K562 (cell line): ENCODE measurements around the gene ZBTB18. TPM values are rescaled to one million over a fixed set of nuclear protein-coding genes. Genes with fewer than 3 reads are reported as not detected.

ENCODE experiments used
- KDM2B ChIP-seq: fragments of 250-450 bp; sonication (Bioruptor Pico); IDR thresholded peaks from 2 replicates; pipeline ENCODE4 v1.8.0; 2021; ENCODE audit warnings: mild to moderate bottlenecking, moderate library complexity
- ZNF717 ChIP-seq: fragments of 250-450 bp; sonication (Bioruptor Pico); IDR thresholded peaks from 2 replicates; pipeline ENCODE4 v1.5.0; 2021
- ZNF778 ChIP-seq: fragments of 450-650 bp; formaldehyde crosslinking; IDR thresholded peaks from 2 replicates; pipeline ENCODE4 v1.4.0; 2020; ENCODE audit warnings: mild to moderate bottlenecking, moderate library complexity
- polyA plus RNA-seq, 8 experiments: library from polyadenylated mRNA; depleted of rRNA in 4 of 8; stranded (reverse) in 5 of 8; unstranded in 3 of 8; fragments of >200 nt; fragmentation: Nextera tagmentation in 2 of 8; fragmentation: Illumina TruSeq in 1 of 8; extraction: Ambion mirVana in 2 of 8; extraction: Trizol in 1 of 8; gene quantifications; 2 replicates each; pipeline versions ENCODE4 v1.2.1 to v1.2.3, GENCODE V29; 2011 to 2014; ENCODE audit warnings: inconsistent platforms in 1 of 8, missing spikeins in 1 of 8
- total RNA-seq, 7 experiments: library from RNA; depleted of rRNA in 6 of 7; stranded (reverse); fragments of >200 nt in 6 of 7; fragmentation: Illumina TruSeq in 2 of 7; extraction: Trizol in 2 of 7; gene quantifications; 2 replicates each; pipeline versions ENCODE4 v1.2.1 to v1.2.3, GENCODE V29; 2011 to 2021; ENCODE audit warnings: low replicate concordance in 1 of 7
- TF ChIP-seq, protein P1 (sequence below), 2 experiments: fragments of 450-650 bp; formaldehyde crosslinking in 1 of 2; IDR thresholded peaks; 2 replicates each; pipeline versions ENCODE4 v1.4.0 to v1.6.1; 2014 to 2020; ENCODE audit warnings: mild to moderate bottlenecking in 2 of 2, borderline replicate concordance in 1 of 2, low read depth in 1 of 2
- TF ChIP-seq, protein P2 (sequence below), 2 experiments: fragments of 450-650 bp; IDR thresholded peaks; 2 replicates each; pipeline ENCODE4 v1.6.1; 2016
- TF ChIP-seq, protein P3 (sequence below): fragments of 450-650 bp; formaldehyde crosslinking; IDR thresholded peaks from 2 replicates; pipeline ENCODE4 v1.4.0; 2020; ENCODE audit warnings: mild to moderate bottlenecking
- TF ChIP-seq, protein P4 (sequence below): fragments of 250-450 bp; sonication (Bioruptor Pico); IDR thresholded peaks from 2 replicates; pipeline ENCODE4 v1.5.0; 2021
- TF ChIP-seq, protein P5 (sequence below), 3 experiments: fragments of 200-800 bp in 1 of 3; fragments of 250-450 bp in 1 of 3; fragments of 450-650 bp in 1 of 3; sonication (Bioruptor Pico) in 1 of 3; sonication (Bioruptor generic) in 1 of 3; formaldehyde crosslinking in 1 of 3; IDR thresholded peaks; 2 replicates each; pipeline versions ENCODE4 v1.6.1 to v1.8.0; 2016 to 2022; ENCODE audit warnings: mild to moderate bottlenecking in 2 of 3, missing genetic modification characterization in 2 of 3, missing compliant biosample characterization in 1 of 3, moderate library complexity in 1 of 3

Gene ZBTB18
- total and polyA plus RNA-seq, 9 of the 15 experiments (the other 6 are each of a cell fraction or from before 2014, with no cell fraction given), result 0.13 to 2.6 (median 1.6) TPM

DNA sequence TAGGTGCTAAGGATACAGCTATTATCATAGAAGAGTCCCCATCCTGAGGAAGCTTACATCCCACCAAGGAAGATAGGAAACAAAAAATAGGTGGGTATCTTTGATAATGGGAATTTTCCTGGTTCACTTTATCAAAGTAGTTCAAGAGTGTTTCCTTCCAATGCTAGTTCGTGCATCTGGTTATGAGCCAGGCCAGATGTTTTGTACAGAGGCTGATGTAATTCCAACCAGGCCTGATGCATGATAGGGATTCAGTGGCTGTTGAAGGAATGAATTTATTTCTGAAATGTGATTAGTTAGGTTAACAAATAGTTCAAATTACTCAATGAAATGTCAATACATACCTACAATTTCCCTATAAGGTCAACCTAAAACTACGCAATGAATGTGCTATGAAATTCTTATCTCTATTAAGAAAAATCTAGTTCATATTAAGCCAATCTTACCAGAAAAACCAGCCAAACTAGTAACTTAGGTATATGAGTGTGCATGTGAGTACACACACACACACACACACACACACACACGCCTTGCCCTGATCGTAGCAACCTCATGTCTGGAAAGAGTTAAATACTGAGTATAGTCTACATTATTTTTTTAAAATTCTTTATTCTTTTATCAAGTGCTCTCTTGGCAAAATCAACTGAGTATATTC is 9.5 kb upstream of the ZBTB18 start (continued):
- TF ChIP-seq, protein P1, sequence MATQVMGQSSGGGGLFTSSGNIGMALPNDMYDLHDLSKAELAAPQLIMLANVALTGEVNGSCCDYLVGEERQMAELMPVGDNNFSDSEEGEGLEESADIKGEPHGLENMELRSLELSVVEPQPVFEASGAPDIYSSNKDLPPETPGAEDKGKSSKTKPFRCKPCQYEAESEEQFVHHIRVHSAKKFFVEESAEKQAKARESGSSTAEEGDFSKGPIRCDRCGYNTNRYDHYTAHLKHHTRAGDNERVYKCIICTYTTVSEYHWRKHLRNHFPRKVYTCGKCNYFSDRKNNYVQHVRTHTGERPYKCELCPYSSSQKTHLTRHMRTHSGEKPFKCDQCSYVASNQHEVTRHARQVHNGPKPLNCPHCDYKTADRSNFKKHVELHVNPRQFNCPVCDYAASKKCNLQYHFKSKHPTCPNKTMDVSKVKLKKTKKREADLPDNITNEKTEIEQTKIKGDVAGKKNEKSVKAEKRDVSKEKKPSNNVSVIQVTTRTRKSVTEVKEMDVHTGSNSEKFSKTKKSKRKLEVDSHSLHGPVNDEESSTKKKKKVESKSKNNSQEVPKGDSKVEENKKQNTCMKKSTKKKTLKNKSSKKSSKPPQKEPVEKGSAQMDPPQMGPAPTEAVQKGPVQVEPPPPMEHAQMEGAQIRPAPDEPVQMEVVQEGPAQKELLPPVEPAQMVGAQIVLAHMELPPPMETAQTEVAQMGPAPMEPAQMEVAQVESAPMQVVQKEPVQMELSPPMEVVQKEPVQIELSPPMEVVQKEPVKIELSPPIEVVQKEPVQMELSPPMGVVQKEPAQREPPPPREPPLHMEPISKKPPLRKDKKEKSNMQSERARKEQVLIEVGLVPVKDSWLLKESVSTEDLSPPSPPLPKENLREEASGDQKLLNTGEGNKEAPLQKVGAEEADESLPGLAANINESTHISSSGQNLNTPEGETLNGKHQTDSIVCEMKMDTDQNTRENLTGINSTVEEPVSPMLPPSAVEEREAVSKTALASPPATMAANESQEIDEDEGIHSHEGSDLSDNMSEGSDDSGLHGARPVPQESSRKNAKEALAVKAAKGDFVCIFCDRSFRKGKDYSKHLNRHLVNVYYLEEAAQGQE (IDR thresholded peaks at IDR 0.05; ENCODE audit: borderline replicate concordance), result no peak
- TF ChIP-seq, protein P1 (CRISPR knock-in tag; IDR thresholded peaks at IDR 0.05; ENCODE audit: low read depth), result no peak
- TF ChIP-seq, protein P2, sequence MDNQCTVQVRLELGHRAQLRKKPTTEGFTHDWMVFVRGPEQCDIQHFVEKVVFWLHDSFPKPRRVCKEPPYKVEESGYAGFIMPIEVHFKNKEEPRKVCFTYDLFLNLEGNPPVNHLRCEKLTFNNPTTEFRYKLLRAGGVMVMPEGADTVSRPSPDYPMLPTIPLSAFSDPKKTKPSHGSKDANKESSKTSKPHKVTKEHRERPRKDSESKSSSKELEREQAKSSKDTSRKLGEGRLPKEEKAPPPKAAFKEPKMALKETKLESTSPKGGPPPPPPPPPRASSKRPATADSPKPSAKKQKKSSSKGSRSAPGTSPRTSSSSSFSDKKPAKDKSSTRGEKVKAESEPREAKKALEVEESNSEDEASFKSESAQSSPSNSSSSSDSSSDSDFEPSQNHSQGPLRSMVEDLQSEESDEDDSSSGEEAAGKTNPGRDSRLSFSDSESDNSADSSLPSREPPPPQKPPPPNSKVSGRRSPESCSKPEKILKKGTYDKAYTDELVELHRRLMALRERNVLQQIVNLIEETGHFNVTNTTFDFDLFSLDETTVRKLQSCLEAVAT (IDR thresholded peaks at IDR 0.05), result no peak
- TF ChIP-seq, protein P3, sequence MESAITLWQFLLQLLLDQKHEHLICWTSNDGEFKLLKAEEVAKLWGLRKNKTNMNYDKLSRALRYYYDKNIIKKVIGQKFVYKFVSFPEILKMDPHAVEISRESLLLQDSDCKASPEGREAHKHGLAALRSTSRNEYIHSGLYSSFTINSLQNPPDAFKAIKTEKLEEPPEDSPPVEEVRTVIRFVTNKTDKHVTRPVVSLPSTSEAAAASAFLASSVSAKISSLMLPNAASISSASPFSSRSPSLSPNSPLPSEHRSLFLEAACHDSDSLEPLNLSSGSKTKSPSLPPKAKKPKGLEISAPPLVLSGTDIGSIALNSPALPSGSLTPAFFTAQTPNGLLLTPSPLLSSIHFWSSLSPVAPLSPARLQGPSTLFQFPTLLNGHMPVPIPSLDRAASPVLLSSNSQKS, result no peak
- TF ChIP-seq KDM2B (CRISPR knock-in tag) (no peak), ZNF778 (CRISPR knock-in tag) (no peak), ZNF717 (CRISPR knock-in tag) (no peak)
- TF ChIP-seq, protein P4, sequence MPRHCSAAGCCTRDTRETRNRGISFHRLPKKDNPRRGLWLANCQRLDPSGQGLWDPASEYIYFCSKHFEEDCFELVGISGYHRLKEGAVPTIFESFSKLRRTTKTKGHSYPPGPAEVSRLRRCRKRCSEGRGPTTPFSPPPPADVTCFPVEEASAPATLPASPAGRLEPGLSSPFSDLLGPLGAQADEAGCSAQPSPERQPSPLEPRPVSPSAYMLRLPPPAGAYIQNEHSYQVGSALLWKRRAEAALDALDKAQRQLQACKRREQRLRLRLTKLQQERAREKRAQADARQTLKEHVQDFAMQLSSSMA (CRISPR knock-in tag), result no peak
- TF ChIP-seq, protein P5, sequence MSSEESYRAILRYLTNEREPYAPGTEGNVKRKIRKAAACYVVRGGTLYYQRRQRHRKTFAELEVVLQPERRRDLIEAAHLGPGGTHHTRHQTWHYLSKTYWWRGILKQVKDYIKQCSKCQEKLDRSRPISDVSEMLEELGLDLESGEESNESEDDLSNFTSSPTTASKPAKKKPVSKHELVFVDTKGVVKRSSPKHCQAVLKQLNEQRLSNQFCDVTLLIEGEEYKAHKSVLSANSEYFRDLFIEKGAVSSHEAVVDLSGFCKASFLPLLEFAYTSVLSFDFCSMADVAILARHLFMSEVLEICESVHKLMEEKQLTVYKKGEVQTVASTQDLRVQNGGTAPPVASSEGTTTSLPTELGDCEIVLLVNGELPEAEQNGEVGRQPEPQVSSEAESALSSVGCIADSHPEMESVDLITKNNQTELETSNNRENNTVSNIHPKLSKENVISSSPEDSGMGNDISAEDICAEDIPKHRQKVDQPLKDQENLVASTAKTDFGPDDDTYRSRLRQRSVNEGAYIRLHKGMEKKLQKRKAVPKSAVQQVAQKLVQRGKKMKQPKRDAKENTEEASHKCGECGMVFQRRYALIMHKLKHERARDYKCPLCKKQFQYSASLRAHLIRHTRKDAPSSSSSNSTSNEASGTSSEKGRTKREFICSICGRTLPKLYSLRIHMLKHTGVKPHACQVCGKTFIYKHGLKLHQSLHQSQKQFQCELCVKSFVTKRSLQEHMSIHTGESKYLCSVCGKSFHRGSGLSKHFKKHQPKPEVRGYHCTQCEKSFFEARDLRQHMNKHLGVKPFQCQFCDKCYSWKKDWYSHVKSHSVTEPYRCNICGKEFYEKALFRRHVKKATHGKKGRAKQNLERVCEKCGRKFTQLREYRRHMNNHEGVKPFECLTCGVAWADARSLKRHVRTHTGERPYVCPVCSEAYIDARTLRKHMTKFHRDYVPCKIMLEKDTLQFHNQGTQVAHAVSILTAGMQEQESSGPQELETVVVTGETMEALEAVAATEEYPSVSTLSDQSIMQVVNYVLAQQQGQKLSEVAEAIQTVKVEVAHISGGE (CRISPR knock-in tag; IDR thresholded peaks at IDR 0.05), result no peak
